ENCODE data around the gene TPCN1. TPM values are rescaled to one million over a fixed set of nuclear protein-coding genes. Genes with fewer than 3 reads are reported as not detected.

Gene TPCN1
- total RNA-seq, 1 experiment from 2014 or later, result 18.8 TPM

DNA sequence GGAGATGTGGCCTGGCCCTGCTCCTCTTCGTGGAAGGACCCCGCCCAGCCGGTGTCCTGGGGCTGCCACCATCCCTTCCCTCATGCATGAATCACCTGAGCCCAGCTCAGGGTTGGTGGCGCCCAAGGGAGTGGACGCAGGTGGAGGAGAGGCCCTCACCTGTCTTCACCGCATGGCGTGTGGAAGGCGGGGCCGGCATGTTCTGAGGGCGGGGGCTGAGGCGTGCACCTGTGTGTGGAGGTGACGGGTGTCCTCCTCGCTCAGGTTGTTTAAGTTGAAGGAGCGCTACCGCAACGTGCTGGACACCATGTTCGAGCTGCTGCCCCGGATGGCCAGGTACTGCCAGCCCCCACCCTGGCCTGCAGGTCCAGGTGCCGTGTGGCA lies 66.6 kb downstream of the TPCN1 start:
- Histone ChIP-seq H3K27ac (ENCODE audit: low read depth, low read length, poor library complexity, severe bottlenecking) (no peak overlapping the region), H3K4me3 (ENCODE audit: low read depth, low read length, poor library complexity, severe bottlenecking) (no peak overlapping the region), H3K4me1 (ENCODE audit: insufficient read depth, low read length, poor library complexity, severe bottlenecking) (no peaks in the 10 kb centered on the region), H3K36me3 (ENCODE audit: insufficient read depth, low read length, poor library complexity, severe bottlenecking) (no peaks in the 10 kb centered on the region), H3K9me3 (ENCODE audit: low read depth, low read length, poor library complexity, severe bottlenecking) (no peaks in the 10 kb centered on the region), H3K27me3 (replicated peaks; ENCODE audit: insufficient read depth, low read depth, low read length, poor library complexity) (no peaks in the 10 kb centered on the region)
- no peak for TF ChIP-seq CTCF (conservative IDR thresholded peaks at IDR 0.05; ENCODE audit: low read depth, low read length)
- ChIA-PET CTCF (no interaction called here), POLR2A (ENCODE audit: low non-redundant PET) (no interaction called here)
- no TSS peak for BruUV-seq (replicated peaks)
- intact Hi-C loops (cut with micrococcal nuclease; ENCODE audit: unreplicated experiment), result no loop called here
- no peak for DNase-seq (ENCODE audit: low spot score)

- BruUV-seq (replicated peaks), result no TSS peak
- H3K4me1 ChIP-seq (ENCODE audit: insufficient read depth, low read length, poor library complexity, severe bottlenecking), result no peaks in the 10 kb centered on the region
- TF ChIP-seq CTCF (conservative IDR thresholded peaks at IDR 0.05; ENCODE audit: low read depth, low read length), result no peak
- TF ChIP-seq EZH2 (IDR thresholded peaks at IDR 0.05; ENCODE audit: borderline replicate concordance, low read depth, low read length, poor library complexity, severe bottlenecking), result no peak
- ChIA-PET CTCF (no interaction called here), POLR2A (ENCODE audit: low non-redundant PET) (no interaction called here)
- no peaks in the 10 kb centered on the region for H3K27me3 ChIP-seq (replicated peaks; ENCODE audit: insufficient read depth, low read depth, low read length, poor library complexity)
- H3K4me3 ChIP-seq (ENCODE audit: low read depth, low read length, poor library complexity, severe bottlenecking), result no peak overlapping the region
- H3K36me3 ChIP-seq (ENCODE audit: insufficient read depth, low read length, poor library complexity, severe bottlenecking), result no peaks in the 10 kb centered on the region
- DNase-seq (ENCODE audit: low spot score), result no peak
- H3K9me3 ChIP-seq (ENCODE audit: low read depth, low read length, poor library complexity, severe bottlenecking), result no peaks in the 10 kb centered on the region
- H3K27ac ChIP-seq (ENCODE audit: low read depth, low read length, poor library complexity, severe bottlenecking), result no peak overlapping the region
- intact Hi-C loops (cut with micrococcal nuclease; ENCODE audit: unreplicated experiment), result no loop called here
These were observed 68.1 kb downstream of the TPCN1 start for GRCh38 chr12:113289361-113289760.

DNA sequence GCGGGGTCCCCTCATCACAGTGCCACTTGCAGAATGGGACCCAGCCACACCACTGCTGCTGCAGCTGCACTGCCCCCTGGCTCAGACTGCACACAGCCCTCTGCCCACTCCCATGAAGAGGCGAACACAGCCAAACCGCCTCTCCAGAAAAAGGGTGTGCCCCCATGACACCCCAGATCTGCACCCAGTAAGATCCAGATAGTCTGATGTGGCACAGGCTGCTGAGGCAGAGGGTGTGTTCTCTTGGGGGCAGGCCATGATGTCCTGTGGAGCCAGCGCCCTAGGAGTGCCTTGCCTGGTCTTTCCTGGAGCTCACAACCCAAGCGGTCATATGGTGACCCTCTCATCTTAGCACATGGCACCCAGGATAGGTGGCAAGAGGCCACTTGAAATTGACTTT lies 69.2 kb downstream of the TPCN1 start:
- ChIA-PET POLR2A (ENCODE audit: low non-redundant PET) (no interaction called here), CTCF (no interaction called here)
- intact Hi-C loops (cut with micrococcal nuclease; ENCODE audit: unreplicated experiment), result no loop called here
- no TSS peak for BruUV-seq (replicated peaks)
- TF ChIP-seq CTCF (conservative IDR thresholded peaks at IDR 0.05; ENCODE audit: low read depth, low read length), result no peak
- no peak for TF ChIP-seq EZH2 (IDR thresholded peaks at IDR 0.05; ENCODE audit: borderline replicate concordance, low read depth, low read length, poor library complexity, severe bottlenecking)
- H3K4me1 ChIP-seq (ENCODE audit: insufficient read depth, low read length, poor library complexity, severe bottlenecking), result no peaks in the 10 kb centered on the region
- H3K27ac ChIP-seq (ENCODE audit: low read depth, low read length, poor library complexity, severe bottlenecking), result no peak overlapping the region
- no peaks in the 10 kb centered on the region for H3K9me3 ChIP-seq (ENCODE audit: low read depth, low read length, poor library complexity, severe bottlenecking)
- H3K27me3 ChIP-seq (replicated peaks; ENCODE audit: insufficient read depth, low read depth, low read length, poor library complexity), result no peaks in the 10 kb centered on the region
- DNase-seq (ENCODE audit: low spot score), result no peak
- H3K36me3 ChIP-seq (ENCODE audit: insufficient read depth, low read length, poor library complexity, severe bottlenecking), result no peaks in the 10 kb centered on the region
- H3K4me3 ChIP-seq (ENCODE audit: low read depth, low read length, poor library complexity, severe bottlenecking), result no peak overlapping the region
